Amniotic epithelial cell (primary cell): Measurements from ENCODE around the gene RIOK3.
"Not testable (repeated sequence)": the region's sequence is repeated elsewhere in the genome, so short reads cannot be mapped to it uniquely, and the experiment has no call there.

Source experiments
- DNase-seq: peaks from one replicate; pipeline ENCODE4 v3.0.0-alpha.2; 2010; ENCODE audit warnings: low read depth

Gene RIOK3

GRCh38 chr18:23498117-23498516 is 45.0 kb downstream of the RIOK3 start:
- no peak for DNase-seq

DNA sequence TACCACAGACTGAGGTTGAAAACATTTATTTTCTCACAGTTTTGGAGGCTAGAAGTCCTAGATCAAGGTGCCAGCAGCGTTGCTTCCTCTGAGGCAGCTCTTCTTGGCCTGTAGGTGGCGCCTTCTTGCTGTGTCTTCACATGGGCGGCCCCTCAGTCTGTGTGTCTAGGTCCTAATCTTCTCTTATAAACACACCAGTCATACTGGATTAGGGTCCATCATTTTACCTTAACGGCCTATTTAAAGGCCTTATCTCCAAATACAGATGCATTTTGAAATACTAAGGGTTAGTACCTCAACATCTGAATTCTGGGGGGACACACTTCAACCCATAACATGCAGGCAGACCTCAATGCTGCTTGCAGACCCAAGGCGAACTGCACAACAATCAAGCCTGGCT is 45.8 kb downstream of the RIOK3 start:
- peak; percentile 82 for DNase-seq

GRCh38 chr18:23499291-23499781 is 46.2 kb downstream of the RIOK3 start:
- DNase-seq: peak; percentile 66

GRCh38 chr18:23501626-23502025 is 48.5 kb downstream of the RIOK3 start:
- no peak for DNase-seq

- no peak for DNase-seq
Observed at GRCh38 chr18:23502516-23503037, 49.5 kb downstream of the RIOK3 start.

DNA sequence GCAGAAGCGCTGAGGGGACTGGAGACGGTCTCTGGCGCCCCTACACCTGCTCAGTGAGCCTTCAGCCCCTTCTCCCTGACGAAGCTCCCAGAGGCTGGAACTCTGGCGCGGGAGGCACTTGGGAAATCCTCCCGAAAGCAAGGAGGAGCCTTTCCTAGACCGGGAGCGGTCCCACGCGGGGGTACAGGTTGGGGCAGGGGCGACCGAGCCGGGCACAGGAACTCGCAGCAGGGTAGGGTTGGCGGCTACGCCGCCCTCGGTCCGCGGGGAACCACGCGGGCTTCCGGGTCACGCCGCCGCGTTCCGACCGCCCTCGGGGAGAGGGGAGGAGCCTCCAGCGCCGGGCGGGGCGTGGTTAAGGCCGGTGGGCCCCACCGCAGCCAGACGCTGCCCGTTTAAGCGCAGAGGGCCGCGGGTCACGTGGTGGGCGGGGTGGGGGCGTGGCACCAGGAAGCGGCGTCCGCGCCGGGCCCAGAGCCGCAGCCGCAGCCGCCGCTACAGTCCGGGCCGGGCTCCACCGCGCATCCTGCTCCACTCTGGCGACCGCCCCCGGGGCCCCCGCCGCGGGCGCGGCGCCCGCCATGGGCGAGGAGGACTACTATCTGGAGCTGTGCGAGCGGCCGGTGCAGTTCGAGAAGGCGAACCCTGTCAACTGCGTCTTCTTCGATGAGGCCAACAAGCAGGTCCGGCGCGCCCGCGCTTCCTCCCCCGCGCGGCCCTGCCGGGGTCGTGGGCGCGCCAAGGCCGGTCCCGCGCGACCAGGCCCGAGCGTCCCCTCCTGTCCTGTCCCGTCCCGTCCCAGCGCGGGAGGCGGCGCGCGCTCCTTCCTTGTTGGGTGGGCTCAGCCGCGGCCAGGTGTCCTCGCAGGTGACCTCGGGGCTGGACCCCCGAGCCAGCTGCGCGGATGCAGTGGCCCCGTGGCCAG is 50.2 kb downstream of the RIOK3 start, which contains the start of gene RMC1:
Gene RMC1 (plus strand): TSS at position 474 of the 925 bp plus-strand sequence. CDS start 108 bp downstream, at position 582.
- peak; percentile 89 for DNase-seq

DNA sequence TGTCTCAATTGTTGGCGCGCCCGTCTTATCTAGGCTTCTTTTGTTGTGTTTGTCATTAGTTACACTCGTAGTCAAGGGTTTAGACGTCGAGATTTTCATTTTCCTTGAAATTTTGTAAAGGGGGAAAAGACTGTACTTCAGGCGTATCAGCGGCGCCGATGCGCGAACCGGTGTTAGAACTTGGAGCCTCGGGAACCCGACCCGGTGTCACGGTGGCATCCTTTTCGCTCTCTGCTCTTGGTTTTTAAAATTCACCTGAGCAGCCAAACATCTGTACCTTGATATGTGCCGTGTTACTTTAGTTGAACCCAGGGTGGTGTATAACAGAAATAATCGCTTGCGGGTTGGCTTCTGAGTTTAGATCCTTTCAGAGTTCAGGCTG is 50.9 kb downstream of the RIOK3 start:
- no peak for DNase-seq

DNA sequence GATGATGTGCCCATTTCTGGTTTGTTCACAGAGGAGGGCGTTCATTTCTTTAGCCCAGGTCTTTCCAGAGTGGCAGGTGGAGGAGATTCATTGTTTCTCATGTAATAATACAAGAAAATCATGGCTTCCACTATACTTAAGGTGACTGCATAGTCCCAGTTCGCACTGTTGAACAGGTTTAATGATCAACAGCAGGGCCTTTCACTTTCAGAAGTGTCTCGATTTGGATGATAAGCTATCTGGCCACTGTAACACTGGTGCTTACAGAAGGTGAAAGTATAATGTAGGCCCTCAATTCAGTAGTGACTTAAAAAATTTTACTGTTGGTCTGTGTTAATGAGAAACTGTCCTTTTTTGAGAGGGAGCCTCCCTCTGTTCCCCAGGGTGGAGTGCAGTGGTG is 51.6 kb downstream of the RIOK3 start:
- no peak for DNase-seq

DNA sequence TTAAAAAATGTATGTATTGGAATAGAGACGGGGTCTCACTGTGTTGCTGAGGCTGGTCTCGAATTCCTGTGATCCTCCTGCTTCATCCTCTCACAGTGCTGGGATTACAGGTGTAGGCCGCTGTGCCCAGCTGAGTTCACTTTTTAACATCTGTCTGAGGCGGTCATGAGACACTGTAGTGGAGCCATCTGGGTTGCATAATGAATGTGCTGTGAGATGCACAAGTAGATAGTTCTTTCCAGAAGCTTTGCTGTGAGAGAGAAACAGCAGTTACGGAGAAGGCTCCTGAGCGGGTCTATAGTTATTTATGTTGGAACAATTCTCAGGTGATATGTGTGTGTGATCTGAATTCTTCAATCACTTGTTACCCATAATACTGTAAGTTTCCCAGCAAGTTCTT is 53.3 kb downstream of the RIOK3 start:
- no peak for DNase-seq

- DNase-seq: not testable (repeated sequence)
Observed at GRCh38 chr18:23510923-23511322, 57.8 kb downstream of the RIOK3 start.

DNA sequence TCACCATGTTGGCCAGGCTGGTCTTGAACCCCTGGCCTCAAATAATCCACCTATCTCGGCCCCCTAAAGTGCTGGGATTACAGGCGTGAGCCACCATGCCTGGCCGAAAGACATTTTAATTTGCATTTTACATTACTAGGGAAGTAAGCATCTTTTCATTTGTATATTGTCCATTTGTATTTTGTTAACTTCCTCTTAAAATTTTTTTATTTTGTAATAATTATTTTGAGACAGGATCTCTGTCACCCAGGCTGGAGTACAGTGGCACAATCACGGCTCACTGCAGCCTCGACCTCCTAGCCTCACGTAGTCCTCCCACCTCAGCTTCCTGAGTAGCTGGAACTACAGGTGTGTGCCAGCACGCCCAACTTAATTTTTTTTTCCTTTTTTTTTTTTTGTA is 59.1 kb downstream of the RIOK3 start:
- DNase-seq: not testable (repeated sequence)

DNA sequence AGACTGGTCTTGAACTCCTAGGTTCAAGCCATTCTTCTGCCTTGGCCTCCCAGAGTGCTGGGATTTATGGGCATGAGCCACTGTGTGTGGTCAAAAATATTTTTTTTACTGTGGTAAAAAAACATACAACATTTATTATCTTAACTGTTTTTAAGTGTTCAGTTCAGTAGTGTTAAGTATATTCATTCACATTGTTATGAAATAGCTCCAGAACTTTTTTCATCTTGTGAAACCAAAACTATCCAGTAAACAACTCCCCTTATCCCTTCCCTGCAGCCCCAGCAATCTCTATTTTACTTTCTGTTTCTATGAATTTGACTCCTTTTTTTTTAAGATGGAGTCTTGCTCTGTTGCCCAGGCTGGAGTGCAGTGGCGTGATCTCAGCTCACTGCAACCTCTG is 59.6 kb downstream of the RIOK3 start:
- peak; percentile 82 for DNase-seq

- DNase-seq: peak; percentile 66
Observed at GRCh38 chr18:23515911-23516546, 62.9 kb downstream of the RIOK3 start.

- no peak for DNase-seq
Observed at GRCh38 chr18:23519734-23520133, 66.6 kb downstream of the RIOK3 start.

- no peak for DNase-seq
Observed at GRCh38 chr18:23521271-23521670, 68.2 kb downstream of the RIOK3 start.

DNA sequence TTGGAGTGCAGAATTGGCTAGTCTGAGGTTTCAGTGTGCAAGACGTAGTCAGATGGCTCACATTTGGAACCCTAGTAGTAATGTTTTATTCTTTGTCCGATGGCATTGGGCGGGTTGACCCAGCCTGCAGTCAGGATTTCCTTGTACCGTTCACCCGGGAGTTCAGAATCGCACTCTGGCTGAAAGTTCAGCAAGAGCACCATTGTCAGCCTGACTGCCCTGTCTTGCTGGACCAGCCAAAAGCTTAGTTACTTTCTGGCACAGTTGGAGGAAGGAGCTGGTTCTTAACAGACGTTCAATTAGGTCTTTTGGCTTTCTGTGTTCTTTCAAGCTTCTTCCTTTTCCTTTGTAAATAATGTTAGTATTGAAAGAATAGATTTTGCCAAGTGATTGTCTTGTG is 68.8 kb downstream of the RIOK3 start:
- no peak for DNase-seq

DNA sequence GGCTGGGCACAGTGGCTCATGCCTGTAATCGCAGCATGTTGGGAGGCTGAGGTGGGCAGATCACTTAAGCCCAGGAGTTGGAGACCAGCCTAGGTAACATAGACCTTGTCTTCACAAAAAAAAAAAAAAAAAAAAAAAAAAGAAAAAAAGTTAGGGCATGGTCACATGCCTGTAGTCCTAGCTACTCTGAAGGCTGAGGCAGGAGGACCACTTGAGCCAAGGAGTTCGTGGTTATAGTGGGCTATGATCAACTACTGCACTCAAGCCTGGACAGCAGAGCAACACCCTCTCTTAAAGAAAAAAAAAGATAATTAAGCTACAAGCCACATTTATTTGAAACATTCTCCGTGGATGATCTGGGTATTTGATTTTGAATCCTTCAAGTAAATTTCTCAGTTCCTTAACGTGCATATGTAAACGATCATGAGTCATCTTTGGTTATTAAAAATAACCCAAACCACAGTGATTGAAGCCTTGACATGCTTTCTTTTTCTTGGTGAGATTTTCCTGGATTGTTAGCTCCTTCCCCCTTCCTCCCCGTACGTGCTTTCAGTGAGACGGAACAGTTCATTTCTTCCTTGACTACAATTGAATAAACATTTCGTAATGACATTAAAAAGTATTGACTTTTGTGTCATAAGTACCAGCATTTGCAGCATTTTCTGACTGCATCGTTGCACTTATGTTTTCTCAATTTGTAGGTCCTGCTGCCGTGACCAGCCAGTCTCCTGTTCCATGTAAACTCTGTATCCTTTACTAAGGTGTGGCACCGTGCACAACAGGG is 70.5 kb downstream of the RIOK3 start:
- peak; percentile 26 for DNase-seq

GRCh38 chr18:23524213-23524707 is 71.2 kb downstream of the RIOK3 start:
- no peak for DNase-seq

- peak; percentile 34 for DNase-seq
Observed at GRCh38 chr18:23526501-23527063, 73.5 kb downstream of the RIOK3 start.

DNA sequence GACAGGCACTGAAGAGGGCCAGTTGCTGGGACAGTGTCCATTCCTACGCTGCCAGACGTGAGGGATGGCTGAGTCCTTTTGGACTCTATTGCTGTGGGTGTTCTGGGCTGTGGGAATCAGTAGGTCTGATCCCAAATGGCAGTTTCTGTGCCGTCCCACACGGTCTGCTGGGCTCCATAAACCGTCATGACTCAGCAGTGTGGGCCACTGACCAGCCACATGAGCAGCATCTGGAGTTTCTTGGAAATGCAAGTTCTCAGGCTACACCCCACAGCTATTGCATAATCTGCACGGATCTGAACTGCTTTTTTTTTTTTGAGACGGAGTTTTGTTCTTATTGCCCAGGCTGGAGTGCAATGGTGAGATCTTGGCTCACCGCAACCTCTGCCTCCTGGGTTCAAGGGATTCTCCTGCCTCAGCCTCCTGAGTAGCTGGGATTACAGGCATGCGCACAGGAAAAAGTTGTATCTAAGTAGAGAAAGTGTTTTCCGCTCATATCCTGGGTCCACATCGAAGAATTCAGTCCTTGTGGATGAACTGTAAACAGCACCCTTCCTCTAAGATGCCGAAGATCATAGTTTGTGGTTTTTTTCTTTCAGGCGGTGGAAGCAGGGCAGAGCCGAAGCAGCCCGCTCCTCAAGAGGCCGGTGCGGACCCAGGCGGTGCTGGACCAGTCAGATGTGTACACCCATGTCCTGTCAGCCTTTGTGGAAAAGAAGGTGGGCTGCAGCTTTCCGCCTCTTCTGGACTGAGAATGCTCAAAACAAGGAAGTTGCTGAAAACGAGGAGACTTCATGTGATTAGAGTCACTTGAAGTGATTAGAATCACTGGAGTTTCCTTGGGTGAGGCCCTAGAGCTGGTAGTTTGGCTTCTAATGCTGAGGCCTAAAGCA is 75.7 kb downstream of the RIOK3 start:
- DNase-seq: peak; percentile 69
